GM12872 (cell line): ENCODE data around the gene HCRTR1.

ENCODE experiments used
- CTCF ChIP-seq: IDR thresholded peaks from 3 replicates; pipeline ENCODE4 v1.5.1; 2011; ENCODE audit warnings: low read depth, mild to moderate bottlenecking, low read length, moderate library complexity; ENCODE audit not compliant: insufficient read depth

Gene HCRTR1

GRCh38 chr1:31617218-31617915, at the start of gene HCRTR1:
Gene HCRTR1, plus strand, starts transcription at chr1:31617689. Its CDS starts 1,504 bp downstream, at chr1:31619193.
- no peak for TF ChIP-seq CTCF

GRCh38 chr1:31567956-31568570, 49.4 kb upstream of the HCRTR1 start:
- no peak for TF ChIP-seq CTCF

- TF ChIP-seq CTCF, result no peak
Measured at GRCh38 chr1:31568895-31569595, 48.4 kb upstream of the HCRTR1 start.

- TF ChIP-seq CTCF, result no peak
Measured at GRCh38 chr1:31569596-31570173, 47.8 kb upstream of the HCRTR1 start.

GRCh38 chr1:31570228-31570627, 47.3 kb upstream of the HCRTR1 start:
- no peak for TF ChIP-seq CTCF

DNA sequence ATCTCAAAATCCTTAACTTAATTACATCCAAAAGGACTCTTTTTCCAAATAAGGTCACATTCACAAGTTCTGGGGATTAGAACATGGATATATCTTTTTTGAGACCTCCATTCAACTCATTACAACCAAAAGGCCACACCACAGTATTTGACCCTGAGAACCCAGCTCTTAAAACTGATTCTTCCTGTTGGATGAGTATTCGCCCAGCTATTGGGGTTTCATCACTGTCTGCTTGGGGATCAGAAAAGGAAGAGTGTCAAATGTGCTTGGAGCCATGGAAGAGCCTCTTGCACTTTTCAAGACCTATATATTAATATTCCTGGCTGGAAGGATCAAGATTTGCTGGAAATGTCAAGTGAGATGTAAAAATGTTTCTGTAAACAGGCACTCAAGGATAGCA, 46.6 kb upstream of the HCRTR1 start:
- TF ChIP-seq CTCF, result no peak
